GM12878 (cell line): ENCODE results near the gene GINS1. TPM values are rescaled to one million over a fixed set of nuclear protein-coding genes. Genes with fewer than 3 reads are reported as not detected.

Experiments
- ATAC-seq: fragments of 200-7000 bp; cut with Tn5 transposase; 3 replicates; pipeline ENCODE4 v1.9.1; 2020; ENCODE audit warnings: mild to moderate bottlenecking, moderate library complexity
- BruUV-seq: library from RNA; stranded (reverse); fragments of 400-500 nt; replicated peaks from 2 replicates; lab custom pipeline; 2021; lab: Mats Ljungman, UMichigan
- CTCF ChIA-PET: fragments of 300-600 bp; sonication (Branson Sonifier 250); formaldehyde crosslinking; extraction: SDS; loops from one replicate; lab custom pipeline; 2021; ENCODE audit warnings: inconsistent platforms; lab: Yijun Ruan, JAX
- POLR2A ChIA-PET: fragments of 350-600 bp; formaldehyde crosslinking; extraction: SDS; loops from one replicate; lab custom pipeline; 2021; ENCODE audit warnings: inconsistent platforms; lab: Charles Lee
- RAD21 ChIA-PET: fragments of 300-600 bp; sonication (Branson Sonifier 250); formaldehyde crosslinking; loops from one replicate; lab custom pipeline; 2023; ENCODE audit warnings: antibody characterized with exemption; ENCODE audit not compliant: unreplicated experiment; lab: Charles Lee
- SMC1A ChIA-PET: fragments of 300-600 bp; sonication (Branson Sonifier 250); formaldehyde crosslinking; loops from one replicate; lab custom pipeline; 2023; ENCODE audit not compliant: unreplicated experiment, uncharacterized antibody; lab: Charles Lee
- DNase-seq: peaks from one replicate; pipeline ENCODE4 v3.0.0-alpha.2; 2011; ENCODE audit warnings: low read depth, low spot score
- FAIRE-seq: peaks from 3 replicates; lab custom pipeline; 2011; peaks lifted over from hg19 to GRCh38; lab: Jason Lieb, UNC
- H2AFZ ChIP-seq: 2 replicates; pipeline ENCODE4 v1.6.0; 2011; ENCODE audit warnings: low read depth, low read length, control low read depth; ENCODE audit not compliant: control insufficient read depth
- H3K27ac ChIP-seq: 2 replicates; pipeline ENCODE4 v1.5.1; 2011; ENCODE audit warnings: control low read depth; ENCODE audit not compliant: control insufficient read depth, insufficient read depth
- H3K27me3 ChIP-seq, 2 experiments: replicated peaks in 1 of 2; 2 replicates each; pipeline versions ENCODE4 v1.6.0 to v1.6.1; 2011; ENCODE audit warnings: low read length in 1 of 2; ENCODE audit not compliant: control insufficient read depth in 2 of 2, insufficient read depth in 2 of 2
- H3K36me3 ChIP-seq, 2 experiments: 2 replicates each; pipeline ENCODE4 v1.5.1; 2011; ENCODE audit warnings: low read length in 1 of 2; ENCODE audit not compliant: control insufficient read depth in 2 of 2, insufficient read depth in 2 of 2
- H3K4me1 ChIP-seq: 2 replicates; pipeline ENCODE4 v1.6.1; 2011; ENCODE audit warnings: mild to moderate bottlenecking, low read length, moderate library complexity, mixed read lengths; ENCODE audit not compliant: control insufficient read depth, insufficient read depth
- H3K4me2 ChIP-seq: 2 replicates; pipeline ENCODE4 v1.6.0; 2011; ENCODE audit warnings: control low read depth; ENCODE audit not compliant: control insufficient read depth, insufficient read depth
- H3K4me3 ChIP-seq: fragments of 200-600 bp; sonication (generic); 2 replicates; pipeline ENCODE4 v1.5.1; 2016
- H3K79me2 ChIP-seq: 2 replicates; pipeline ENCODE4 v1.6.0; 2011; ENCODE audit warnings: low read length; ENCODE audit not compliant: control insufficient read depth, insufficient read depth
- H3K9ac ChIP-seq: 2 replicates; pipeline ENCODE4 v1.8.0; 2011; ENCODE audit warnings: low read length, control low read depth, mixed read lengths; ENCODE audit not compliant: control insufficient read depth, insufficient read depth
- H3K9me3 ChIP-seq: replicated peaks from 3 replicates; pipeline ENCODE4 v1.5.1; 2011; ENCODE audit warnings: mild to moderate bottlenecking, low read length; ENCODE audit not compliant: control insufficient read depth, insufficient read depth
- H4K20me1 ChIP-seq: 2 replicates; pipeline ENCODE4 v1.6.0; 2011; ENCODE audit not compliant: control insufficient read depth, insufficient read depth
- DPF2 ChIP-seq: fragments of 450-650 bp; IDR thresholded peaks from 2 replicates; pipeline ENCODE4 v1.6.1; 2017; ENCODE audit warnings: mild to moderate bottlenecking
- NR2F1 ChIP-seq: fragments of 450-650 bp; conservative IDR thresholded peaks from 2 replicates; pipeline ENCODE4 v1.6.1; 2017; ENCODE audit warnings: mild to moderate bottlenecking
- RUNX3 ChIP-seq: IDR thresholded peaks from 2 replicates; pipeline ENCODE4 v1.6.1; 2012; ENCODE audit warnings: low read length, inconsistent platforms
- TCF12 ChIP-seq: IDR thresholded peaks from 2 replicates; pipeline ENCODE4 v1.6.1; 2011; ENCODE audit warnings: low read depth, mild to moderate bottlenecking, low read length
- TCF7 ChIP-seq: IDR thresholded peaks from 2 replicates; pipeline ENCODE4 v1.6.1; 2014; ENCODE audit warnings: antibody characterized with exemption, borderline replicate concordance
- ZBED1 ChIP-seq: IDR thresholded peaks from 2 replicates; pipeline ENCODE4 v1.6.1; 2016; ENCODE audit warnings: borderline replicate concordance
- WGBS: methylation state at CpG from one replicate; pipeline ENCODE4 v1.1.6; 2016; ENCODE audit warnings: low lambda C conversion rate; ENCODE audit not compliant: insufficient replicate concordance, insufficient coverage; ENCODE audit errors: missing lambda C conversion rate; 5-methylcytosine and 5-hydroxymethylcytosine counted together
- in situ Hi-C: fragments of 300-500 bp; cut with MboI; formaldehyde crosslinking; loops from 9 replicates; pipeline ENCODE4 v1.14.3; 2018; ENCODE audit warnings: mixed read lengths
- intact Hi-C: fragments of 100-400 bp; cut with micrococcal nuclease; formaldehyde crosslinking; loops from one replicate; pipeline ENCODE4 v1.14.2; 2022; ENCODE audit not compliant: unreplicated experiment
- polyA plus RNA-seq, 11 experiments: library from polyadenylated mRNA; depleted of rRNA in 4 of 11; unstranded in 6 of 11; stranded (reverse) in 5 of 11; fragments of >200 nt; fragmentation: Nextera tagmentation in 4 of 11; fragmentation: Illumina TruSeq in 1 of 11; extraction: Ambion mirVana in 4 of 11; extraction: Trizol in 1 of 11; gene quantifications; 1 replicate in 1 of 11; 2 replicates in 10 of 11; pipeline versions ENCODE4 v1.2.1 to v1.2.3, GENCODE V29; 2011 to 2016; ENCODE audit warnings: inconsistent platforms in 2 of 11, missing spikeins in 2 of 11, low read depth in 1 of 11
- total RNA-seq, 4 experiments: library from RNA; depleted of rRNA in 3 of 4; stranded (reverse); fragments of >200 nt in 3 of 4; fragmentation: Illumina TruSeq in 1 of 4; extraction: Trizol in 1 of 4; gene quantifications; 2 replicates each; pipeline versions ENCODE4 v1.2.1 to v1.2.3, GENCODE V29; 2013 to 2021

GINS1 gene
- total and polyA plus RNA-seq, 10 of the 15 experiments (the other 5 are each of a cell fraction or from before 2014, with no cell fraction given), result 13.0 to 44.6 (median 30.3) TPM

DNA sequence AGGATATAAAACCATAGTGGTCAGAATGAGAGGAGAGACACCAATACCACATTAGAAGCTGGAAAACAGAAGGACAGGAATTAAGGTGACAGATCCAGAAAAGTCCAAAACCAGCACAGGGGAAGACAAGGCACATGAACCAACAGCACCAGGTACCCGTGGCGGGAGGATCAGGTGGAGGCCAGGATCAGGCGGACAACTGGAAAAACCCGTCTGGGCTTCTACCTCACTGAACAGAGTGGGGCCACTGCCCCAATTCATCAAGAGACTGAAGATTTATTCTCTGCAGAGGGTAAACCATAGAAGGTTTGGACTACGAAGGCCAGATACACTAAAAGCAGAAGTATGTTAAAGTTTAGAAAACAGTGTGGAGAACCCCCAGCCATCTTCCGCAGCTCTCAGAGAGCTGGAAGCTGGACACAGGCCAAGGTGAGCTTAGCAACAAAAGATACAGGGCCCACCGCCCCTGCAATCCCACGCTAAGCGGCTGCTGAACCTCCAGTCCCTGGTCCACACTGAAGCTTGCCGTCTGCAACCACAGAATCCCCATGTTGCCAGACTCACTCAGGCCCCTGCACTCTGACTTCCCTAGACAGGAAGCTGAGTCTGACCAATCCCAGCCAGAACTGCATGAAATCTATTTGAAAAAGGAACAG is 46.7 kb upstream of the GINS1 start:
- CTCF ChIA-PET, result interaction anchor here (1.2 kb wide), 1 partner anchor 16 kb away, joined by 3 read pairs; no protein-coding TSS in a partner anchor
- H3K9ac ChIP-seq, result peak overlapping the region; percentile 12; the same call in 1 of the 2 replicates

DNA sequence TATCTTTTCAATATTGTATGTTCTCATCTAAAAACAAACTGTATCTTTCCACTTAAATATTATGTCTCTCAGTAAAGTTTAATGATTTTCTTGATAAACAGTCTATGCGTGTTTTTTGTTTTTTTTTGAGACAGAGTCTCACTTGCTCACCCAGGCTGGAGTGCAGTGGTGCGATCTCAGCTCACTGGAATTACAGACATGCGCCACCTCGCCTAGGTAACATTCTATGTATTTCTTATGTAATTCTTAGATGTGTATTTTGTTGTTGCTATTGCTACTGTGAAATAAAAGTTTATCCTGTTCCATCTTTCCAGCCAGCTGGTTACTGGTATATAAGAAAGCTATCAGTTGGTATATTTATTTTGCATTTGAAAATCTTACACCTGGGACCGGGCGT is 46.2 kb upstream of the GINS1 start:
- peak overlapping the region; percentile 12; the same call in 1 of the 2 replicates for H3K9ac ChIP-seq
- H3K4me2 ChIP-seq, result peak overlapping the region; percentile 38; the same call in 1 of the 2 replicates
- no peaks in the 10 kb centered on the region for H4K20me1 ChIP-seq
- ATAC-seq, result no peak
- RAD21 ChIA-PET, result no interaction called here
- peaks cover 9% of the 10 kb centered on the region for H3K4me1 ChIP-seq
- no peak for FAIRE-seq
- POLR2A ChIA-PET, result no interaction called here
- H3K4me3 ChIP-seq, result no peak overlapping the region; the same call in 1 of the 2 replicates
- intact Hi-C loops (no loop called here), in situ Hi-C loops (no loop called here)
- TF ChIP-seq TCF12 (no peak), ZBED1 (no peak)
- 90% methylated on average over 6 of the region's 6 CpGs for WGBS
- peak overlapping the region; percentile 53 for H3K27ac ChIP-seq
- peak overlapping the region; percentile 55; the same call in 1 of the 2 replicates for H2AFZ ChIP-seq
- peaks cover 25% of the 10 kb centered on the region for H3K79me2 ChIP-seq
- no peak for DNase-seq
- H3K36me3 ChIP-seq, result peaks cover 0 to 5% of the 10 kb centered on the region in 2 experiments; a peak in 2 of 4 replicates
- CTCF ChIA-PET, result interaction anchor here (1.2 kb wide), 1 partner anchor 16 kb away, joined by 3 read pairs; no protein-coding TSS in a partner anchor
- SMC1A ChIA-PET, result interaction anchor here (1.6 kb wide), 1 partner anchor 9 kb away, joined by 3 read pairs; no protein-coding TSS in a partner anchor
- H3K27me3 ChIP-seq, result no peaks in the 10 kb centered on the region
- no TSS peak for BruUV-seq
- peaks cover 4% of the 10 kb centered on the region; the same call in 2 of the 3 replicates for H3K9me3 ChIP-seq

More for the DNA sequence above, 46.7 kb upstream of the GINS1 start:
- TF ChIP-seq NR2F1 (no peak), DPF2 (no peak), TCF7 (no peak), RUNX3 (0 out of 2 replicates have a peak, but pooled peaks have one; percentile 31)
- H2AFZ ChIP-seq, result peak overlapping the region; percentile 55; the same call in 1 of the 2 replicates
- no TSS peak for BruUV-seq
- FAIRE-seq (no peak), ATAC-seq (peak; percentile 58), DNase-seq (no peak)
- ChIA-PET SMC1A (interaction anchor here (1.6 kb wide), 1 partner anchor 10 kb away, joined by 3 read pairs; no protein-coding TSS in a partner anchor), RAD21 (no interaction called here), POLR2A (no interaction called here)
- peak overlapping the region; percentile 38 for H3K4me2 ChIP-seq
- peaks cover 26% of the 10 kb centered on the region for H3K79me2 ChIP-seq
- in situ Hi-C loops, result no loop called here
- peaks cover 4% of the 10 kb centered on the region; the same call in 2 of the 3 replicates for H3K9me3 ChIP-seq
- WGBS, result 78% methylated on average over 10 of the region's 10 CpGs
- peaks cover 13% of the 10 kb centered on the region for H3K4me1 ChIP-seq
- H3K27ac ChIP-seq, result peak overlapping the region; percentile 53
- H4K20me1 ChIP-seq, result no peaks in the 10 kb centered on the region
- H3K36me3 ChIP-seq, result peaks cover 0 to 5% of the 10 kb centered on the region in 2 experiments; a peak in 2 of 4 replicates
- intact Hi-C loops, result no loop called here
- no peak overlapping the region; the same call in 1 of the 2 replicates for H3K4me3 ChIP-seq
- no peaks in the 10 kb centered on the region for H3K27me3 ChIP-seq
